Measurements from ENCODE around the gene COG7. TPM values are rescaled to one million over a fixed set of nuclear protein-coding genes. Genes with fewer than 3 reads are reported as not detected.

COG7 gene
- total RNA-seq, 1 experiment from 2014 or later = 38.3 TPM

DNA sequence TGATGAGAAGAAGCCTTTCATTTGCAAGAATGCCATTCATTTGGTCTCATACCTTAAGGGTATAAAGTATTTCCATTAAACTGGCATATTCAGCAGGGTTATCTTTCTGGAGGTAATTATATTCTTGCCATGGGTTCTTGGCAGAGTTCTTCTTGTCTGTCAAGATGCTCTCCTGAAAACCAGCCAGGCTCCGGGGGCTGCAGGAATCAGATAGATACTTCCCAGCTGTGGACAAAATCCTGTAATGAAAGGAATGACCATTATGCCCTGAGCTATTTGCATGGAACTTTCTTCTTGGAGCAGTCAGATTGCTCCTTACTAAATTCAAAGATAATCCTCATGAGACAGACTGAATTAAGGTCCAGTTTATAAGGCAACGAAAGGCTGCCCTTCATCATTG, 47.0 kb downstream of the COG7 start:
- Histone ChIP-seq H3K79me2 (ENCODE audit: low read depth) (no peaks in the 10 kb centered on the region), H4K20me1 (ENCODE audit: insufficient read depth) (no peaks in the 10 kb centered on the region), H2AFZ (no peak overlapping the region), H3K36me3 (ENCODE audit: low read depth) (peaks cover 12% of the 10 kb centered on the region; the same call in 1 of the 2 replicates), H3K9me3 (ENCODE audit: insufficient read depth, low read depth) (no peaks in the 10 kb centered on the region), H3F3A (ENCODE audit: insufficient read depth, low read depth) (peaks cover 9% of the 10 kb centered on the region; the same call in 1 of the 2 replicates), H3K27ac (no peak overlapping the region), H3K9me2 (ENCODE audit: insufficient read depth) (no peaks in the 10 kb centered on the region), H3K4me1 (replicated peaks; ENCODE audit: insufficient read depth) (peaks cover 13% of the 10 kb centered on the region), H3K27me3 (ENCODE audit: insufficient read depth, low read depth) (no peaks in the 10 kb centered on the region), H3K4me3 (no peak overlapping the region), H3K4me2 (no peak overlapping the region)
- TF ChIP-seq, protein P1, sequence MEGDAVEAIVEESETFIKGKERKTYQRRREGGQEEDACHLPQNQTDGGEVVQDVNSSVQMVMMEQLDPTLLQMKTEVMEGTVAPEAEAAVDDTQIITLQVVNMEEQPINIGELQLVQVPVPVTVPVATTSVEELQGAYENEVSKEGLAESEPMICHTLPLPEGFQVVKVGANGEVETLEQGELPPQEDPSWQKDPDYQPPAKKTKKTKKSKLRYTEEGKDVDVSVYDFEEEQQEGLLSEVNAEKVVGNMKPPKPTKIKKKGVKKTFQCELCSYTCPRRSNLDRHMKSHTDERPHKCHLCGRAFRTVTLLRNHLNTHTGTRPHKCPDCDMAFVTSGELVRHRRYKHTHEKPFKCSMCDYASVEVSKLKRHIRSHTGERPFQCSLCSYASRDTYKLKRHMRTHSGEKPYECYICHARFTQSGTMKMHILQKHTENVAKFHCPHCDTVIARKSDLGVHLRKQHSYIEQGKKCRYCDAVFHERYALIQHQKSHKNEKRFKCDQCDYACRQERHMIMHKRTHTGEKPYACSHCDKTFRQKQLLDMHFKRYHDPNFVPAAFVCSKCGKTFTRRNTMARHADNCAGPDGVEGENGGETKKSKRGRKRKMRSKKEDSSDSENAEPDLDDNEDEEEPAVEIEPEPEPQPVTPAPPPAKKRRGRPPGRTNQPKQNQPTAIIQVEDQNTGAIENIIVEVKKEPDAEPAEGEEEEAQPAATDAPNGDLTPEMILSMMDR (conservative IDR thresholded peaks at IDR 0.05) = no peak
- TF ChIP-seq EZH2 (IDR thresholded peaks at IDR 0.05; ENCODE audit: low read depth) = no peak
- intact Hi-C loops (cut with micrococcal nuclease; ENCODE audit: unreplicated experiment) = no loop called here
- CTCF ChIA-PET = interaction anchor here (0.7 kb wide), 1 partner anchor 204 kb away, joined by 3 read pairs; no protein-coding TSS in a partner anchor
- POLR2A ChIA-PET (ENCODE audit: unreplicated experiment) = no interaction called here
- DNase-seq = no peak
- no TSS peak for BruUV-seq (replicated peaks)

DNA sequence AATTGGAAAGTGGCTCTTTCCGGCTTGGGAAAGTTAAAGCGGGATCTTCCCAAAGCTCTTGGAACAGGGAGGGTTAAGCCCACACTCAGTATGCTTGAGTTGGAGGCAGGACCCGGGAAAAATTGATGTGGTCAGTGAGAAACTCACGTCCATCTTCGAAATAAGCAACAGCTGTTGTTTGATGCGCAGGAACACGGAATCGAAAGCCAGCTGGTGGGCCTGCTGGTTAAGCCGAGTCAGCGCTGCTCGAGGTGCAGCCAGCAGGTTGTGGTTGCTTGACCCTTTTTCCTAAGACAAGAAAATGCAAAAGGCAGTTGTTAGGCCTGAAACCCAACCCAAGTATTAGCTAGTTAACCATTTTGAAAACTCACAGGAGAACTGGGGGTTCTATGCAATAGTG, 49.4 kb downstream of the COG7 start:
- Histone ChIP-seq H3K36me3 (ENCODE audit: low read depth) (peaks cover 14% of the 10 kb centered on the region; the same call in 1 of the 2 replicates), H3K4me1 (replicated peaks; ENCODE audit: insufficient read depth) (peaks cover 13% of the 10 kb centered on the region), H3K27ac (no peak overlapping the region), H4K20me1 (ENCODE audit: insufficient read depth) (no peaks in the 10 kb centered on the region), H3K9me2 (ENCODE audit: insufficient read depth) (no peaks in the 10 kb centered on the region), H2AFZ (no peak overlapping the region), H3K4me2 (no peak overlapping the region), H3F3A (ENCODE audit: insufficient read depth, low read depth) (peaks cover 9% of the 10 kb centered on the region; the same call in 1 of the 2 replicates), H3K4me3 (no peak overlapping the region), H3K27me3 (ENCODE audit: insufficient read depth, low read depth) (no peaks in the 10 kb centered on the region), H3K9me3 (ENCODE audit: insufficient read depth, low read depth) (no peaks in the 10 kb centered on the region), H3K79me2 (ENCODE audit: low read depth) (no peaks in the 10 kb centered on the region)
- intact Hi-C loops (cut with micrococcal nuclease; ENCODE audit: unreplicated experiment) = no loop called here
- POLR2A ChIA-PET (ENCODE audit: unreplicated experiment) = no interaction called here
- no peak for DNase-seq
- CTCF ChIA-PET = no interaction called here
- TF ChIP-seq, protein P1 (conservative IDR thresholded peaks at IDR 0.05) = no peak
- TF ChIP-seq EZH2 (IDR thresholded peaks at IDR 0.05; ENCODE audit: low read depth) = no peak
- no TSS peak for BruUV-seq (replicated peaks)

DNA sequence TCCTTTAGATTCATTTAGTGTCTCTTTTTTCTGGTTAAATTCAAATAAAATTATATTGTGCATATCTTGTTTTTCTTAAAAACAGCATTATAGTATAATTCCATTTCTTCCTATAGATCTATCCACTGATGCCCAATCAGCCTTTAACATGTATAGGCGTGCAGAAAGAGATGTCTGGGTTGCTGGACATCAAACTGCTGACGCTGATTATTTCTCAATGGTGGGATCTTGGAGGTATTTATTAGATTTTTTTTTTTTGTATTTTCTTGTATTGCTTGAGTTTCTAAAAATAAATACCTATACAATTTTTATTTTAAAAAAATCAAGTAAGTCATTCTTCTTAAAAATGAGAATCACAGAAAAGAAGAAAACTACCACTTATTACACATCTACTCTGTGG, 50.9 kb downstream of the COG7 start:
- intact Hi-C loops (cut with micrococcal nuclease; ENCODE audit: unreplicated experiment) = no loop called here
- no peak overlapping the region for H3K4me2 ChIP-seq
- H2AFZ ChIP-seq = no peak overlapping the region
- CTCF ChIA-PET = no interaction called here
- H3K4me3 ChIP-seq = no peak overlapping the region
- no peaks in the 10 kb centered on the region for H4K20me1 ChIP-seq (ENCODE audit: insufficient read depth)
- DNase-seq = no peak
- H3K79me2 ChIP-seq (ENCODE audit: low read depth) = no peaks in the 10 kb centered on the region
- H3K9me2 ChIP-seq (ENCODE audit: insufficient read depth) = no peaks in the 10 kb centered on the region
- H3K27ac ChIP-seq = no peak overlapping the region
- peaks cover 13% of the 10 kb centered on the region for H3K4me1 ChIP-seq (replicated peaks; ENCODE audit: insufficient read depth)
- no peaks in the 10 kb centered on the region for H3K27me3 ChIP-seq (ENCODE audit: insufficient read depth, low read depth)
- peaks cover 9% of the 10 kb centered on the region; the same call in 1 of the 2 replicates for H3F3A ChIP-seq (ENCODE audit: insufficient read depth, low read depth)
- TF ChIP-seq, protein P1 (conservative IDR thresholded peaks at IDR 0.05) = no peak
- no peak for TF ChIP-seq EZH2 (IDR thresholded peaks at IDR 0.05; ENCODE audit: low read depth)
- POLR2A ChIA-PET (ENCODE audit: unreplicated experiment) = no interaction called here
- no TSS peak for BruUV-seq (replicated peaks)
- H3K36me3 ChIP-seq (ENCODE audit: low read depth) = peaks cover 14% of the 10 kb centered on the region; the same call in 1 of the 2 replicates
- H3K9me3 ChIP-seq (ENCODE audit: insufficient read depth, low read depth) = no peaks in the 10 kb centered on the region
